RPMI8226 (cell line): ENCODE results near the gene ITSN1.
A peak's percentile ranks its signal among the peaks of the same experiment; 100 is the strongest.

Experiments
- DNase-seq: peaks from one replicate; pipeline ENCODE4 v3.0.0-alpha.2; 2015

Gene ITSN1

GRCh38 chr21:33733601-33734000 is 91.3 kb downstream of the ITSN1 start:
- DNase-seq: no peak

- DNase-seq: no peak
These were observed 92.0 kb downstream of the ITSN1 start for GRCh38 chr21:33734291-33734690.

GRCh38 chr21:33734818-33735217 is 92.5 kb downstream of the ITSN1 start:
- no peak for DNase-seq

GRCh38 chr21:33736569-33736968 is 94.3 kb downstream of the ITSN1 start:
- no peak for DNase-seq

- no peak for DNase-seq
These were observed 97.4 kb downstream of the ITSN1 start for GRCh38 chr21:33739701-33740100.

- no peak for DNase-seq
These were observed 105.1 kb downstream of the ITSN1 start for GRCh38 chr21:33747420-33747819.

- no peak for DNase-seq
These were observed 106.6 kb downstream of the ITSN1 start for GRCh38 chr21:33748903-33749302.

- DNase-seq: no peak
These were observed 107.7 kb downstream of the ITSN1 start for GRCh38 chr21:33750017-33750416.

- DNase-seq: no peak
These were observed 108.8 kb downstream of the ITSN1 start for GRCh38 chr21:33751120-33751519.

- no peak for DNase-seq
These were observed 109.2 kb downstream of the ITSN1 start for GRCh38 chr21:33751533-33751932.

GRCh38 chr21:33752260-33752659 is 110.0 kb downstream of the ITSN1 start:
- no peak for DNase-seq

GRCh38 chr21:33753886-33754285 is 111.6 kb downstream of the ITSN1 start:
- no peak for DNase-seq

GRCh38 chr21:33754481-33754880 is 112.2 kb downstream of the ITSN1 start:
- no peak for DNase-seq

GRCh38 chr21:33755354-33755753 is 113.1 kb downstream of the ITSN1 start:
- no peak for DNase-seq

GRCh38 chr21:33760641-33761440 is 118.5 kb downstream of the ITSN1 start:
- DNase-seq: no peak

GRCh38 chr21:33761441-33762036 is 119.2 kb downstream of the ITSN1 start:
- peak; percentile 81 for DNase-seq

GRCh38 chr21:33762803-33763581 is 120.7 kb downstream of the ITSN1 start:
- DNase-seq: no peak

- no peak for DNase-seq
These were observed 121.2 kb downstream of the ITSN1 start for GRCh38 chr21:33763582-33763899.

- no peak for DNase-seq
These were observed 124.9 kb downstream of the ITSN1 start for GRCh38 chr21:33767236-33767635.

GRCh38 chr21:33767960-33768359 is 125.7 kb downstream of the ITSN1 start:
- no peak for DNase-seq

- DNase-seq: no peak
These were observed 126.8 kb downstream of the ITSN1 start for GRCh38 chr21:33769057-33769456.

- DNase-seq: no peak
These were observed 128.2 kb downstream of the ITSN1 start for GRCh38 chr21:33770542-33770941.

- DNase-seq: no peak
These were observed 129.7 kb downstream of the ITSN1 start for GRCh38 chr21:33771976-33772375.

- no peak for DNase-seq
These were observed 132.2 kb downstream of the ITSN1 start for GRCh38 chr21:33774551-33774950.
